GM12878 (cell line): ENCODE data around the gene RANBP3. TPM values are rescaled to one million over a fixed set of nuclear protein-coding genes. Genes with fewer than 3 reads are reported as not detected.

Experiments
- ATAC-seq: fragments of 200-7000 bp; cut with Tn5 transposase; 3 replicates; pipeline ENCODE4 v1.9.1; 2020; ENCODE audit warnings: mild to moderate bottlenecking, moderate library complexity
- BruUV-seq: library from RNA; stranded (reverse); fragments of 400-500 nt; replicated peaks from 2 replicates; lab custom pipeline; 2021; lab: Mats Ljungman, UMichigan
- CTCF ChIA-PET: fragments of 300-600 bp; sonication (Branson Sonifier 250); formaldehyde crosslinking; extraction: SDS; loops from one replicate; lab custom pipeline; 2021; ENCODE audit warnings: inconsistent platforms; lab: Yijun Ruan, JAX
- POLR2A ChIA-PET: fragments of 350-600 bp; formaldehyde crosslinking; extraction: SDS; loops from one replicate; lab custom pipeline; 2021; ENCODE audit warnings: inconsistent platforms; lab: Charles Lee
- RAD21 ChIA-PET: fragments of 300-600 bp; sonication (Branson Sonifier 250); formaldehyde crosslinking; loops from one replicate; lab custom pipeline; 2023; ENCODE audit warnings: antibody characterized with exemption; ENCODE audit not compliant: unreplicated experiment; lab: Charles Lee
- SMC1A ChIA-PET: fragments of 300-600 bp; sonication (Branson Sonifier 250); formaldehyde crosslinking; loops from one replicate; lab custom pipeline; 2023; ENCODE audit not compliant: unreplicated experiment, uncharacterized antibody; lab: Charles Lee
- DNase-seq: peaks from one replicate; pipeline ENCODE4 v3.0.0-alpha.2; 2011; ENCODE audit warnings: low read depth, low spot score
- FAIRE-seq: peaks from 3 replicates; lab custom pipeline; 2011; peaks lifted over from hg19 to GRCh38; lab: Jason Lieb, UNC
- H2AFZ ChIP-seq: 2 replicates; pipeline ENCODE4 v1.6.0; 2011; ENCODE audit warnings: low read depth, low read length, control low read depth; ENCODE audit not compliant: control insufficient read depth
- H3K27ac ChIP-seq: 2 replicates; pipeline ENCODE4 v1.5.1; 2011; ENCODE audit warnings: control low read depth; ENCODE audit not compliant: control insufficient read depth, insufficient read depth
- H3K27me3 ChIP-seq, 2 experiments: replicated peaks in 1 of 2; 2 replicates each; pipeline versions ENCODE4 v1.6.0 to v1.6.1; 2011; ENCODE audit warnings: low read length in 1 of 2; ENCODE audit not compliant: control insufficient read depth in 2 of 2, insufficient read depth in 2 of 2
- H3K36me3 ChIP-seq, 2 experiments: 2 replicates each; pipeline ENCODE4 v1.5.1; 2011; ENCODE audit warnings: low read length in 1 of 2; ENCODE audit not compliant: control insufficient read depth in 2 of 2, insufficient read depth in 2 of 2
- H3K4me1 ChIP-seq: 2 replicates; pipeline ENCODE4 v1.6.1; 2011; ENCODE audit warnings: mild to moderate bottlenecking, low read length, moderate library complexity, mixed read lengths; ENCODE audit not compliant: control insufficient read depth, insufficient read depth
- H3K4me2 ChIP-seq: 2 replicates; pipeline ENCODE4 v1.6.0; 2011; ENCODE audit warnings: control low read depth; ENCODE audit not compliant: control insufficient read depth, insufficient read depth
- H3K4me3 ChIP-seq: fragments of 200-600 bp; sonication (generic); 2 replicates; pipeline ENCODE4 v1.5.1; 2016
- H3K79me2 ChIP-seq: 2 replicates; pipeline ENCODE4 v1.6.0; 2011; ENCODE audit warnings: low read length; ENCODE audit not compliant: control insufficient read depth, insufficient read depth
- H3K9ac ChIP-seq: 2 replicates; pipeline ENCODE4 v1.8.0; 2011; ENCODE audit warnings: low read length, control low read depth, mixed read lengths; ENCODE audit not compliant: control insufficient read depth, insufficient read depth
- H3K9me3 ChIP-seq: replicated peaks from 3 replicates; pipeline ENCODE4 v1.5.1; 2011; ENCODE audit warnings: mild to moderate bottlenecking, low read length; ENCODE audit not compliant: control insufficient read depth, insufficient read depth
- H4K20me1 ChIP-seq: 2 replicates; pipeline ENCODE4 v1.6.0; 2011; ENCODE audit not compliant: control insufficient read depth, insufficient read depth
- BMI1 ChIP-seq: fragments of 450-650 bp; IDR thresholded peaks from 2 replicates; pipeline ENCODE4 v1.6.1; 2016; ENCODE audit warnings: mild to moderate bottlenecking, moderate library complexity, borderline replicate concordance
- DPF2 ChIP-seq: fragments of 450-650 bp; IDR thresholded peaks from 2 replicates; pipeline ENCODE4 v1.6.1; 2017; ENCODE audit warnings: mild to moderate bottlenecking
- EED ChIP-seq: sonication (generic); IDR thresholded peaks from 2 replicates; pipeline ENCODE4 v1.6.1; 2016; ENCODE audit warnings: antibody characterized with exemption, low read depth
- KLF5 ChIP-seq: fragments of 450-650 bp; IDR thresholded peaks from 2 replicates; pipeline ENCODE4 v1.6.1; 2014; ENCODE audit warnings: mild to moderate bottlenecking; ENCODE audit not compliant: partially characterized antibody
- MEF2B ChIP-seq: fragments of 450-650 bp; IDR thresholded peaks from 2 replicates; pipeline ENCODE4 v1.6.1; 2018; ENCODE audit warnings: mild to moderate bottlenecking, moderate library complexity; ENCODE audit not compliant: partially characterized antibody, poor library complexity, severe bottlenecking
- MTA2 ChIP-seq: fragments of 450-650 bp; IDR thresholded peaks from 2 replicates; pipeline ENCODE4 v1.6.1; 2016; ENCODE audit warnings: low read depth, mild to moderate bottlenecking, moderate library complexity
- NR2F1 ChIP-seq: fragments of 450-650 bp; conservative IDR thresholded peaks from 2 replicates; pipeline ENCODE4 v1.6.1; 2017; ENCODE audit warnings: mild to moderate bottlenecking
- RAD21 ChIP-seq: IDR thresholded peaks from 2 replicates; pipeline ENCODE4 v1.6.1; 2011; ENCODE audit warnings: mild to moderate bottlenecking, low read depth, low read length, moderate library complexity; ENCODE audit not compliant: insufficient read depth
- SP1 ChIP-seq: IDR thresholded peaks from one replicate; pipeline ENCODE4 v1.6.1; 2011; ENCODE audit warnings: low read depth, low read length
- ZNF274 ChIP-seq: IDR thresholded peaks from one replicate; pipeline ENCODE4 v1.8.0; 2011; ENCODE audit not compliant: insufficient read length, insufficient read depth
- WGBS: methylation state at CpG from one replicate; pipeline ENCODE4 v1.1.6; 2016; ENCODE audit warnings: low lambda C conversion rate; ENCODE audit not compliant: insufficient replicate concordance, insufficient coverage; ENCODE audit errors: missing lambda C conversion rate; 5-methylcytosine and 5-hydroxymethylcytosine counted together
- in situ Hi-C: fragments of 300-500 bp; cut with MboI; formaldehyde crosslinking; loops from 9 replicates; pipeline ENCODE4 v1.14.3; 2018; ENCODE audit warnings: mixed read lengths
- intact Hi-C: fragments of 100-400 bp; cut with micrococcal nuclease; formaldehyde crosslinking; loops from one replicate; pipeline ENCODE4 v1.14.2; 2022; ENCODE audit not compliant: unreplicated experiment
- polyA plus RNA-seq, 11 experiments: library from polyadenylated mRNA; depleted of rRNA in 4 of 11; unstranded in 6 of 11; stranded (reverse) in 5 of 11; fragments of >200 nt; fragmentation: Nextera tagmentation in 4 of 11; fragmentation: Illumina TruSeq in 1 of 11; extraction: Ambion mirVana in 4 of 11; extraction: Trizol in 1 of 11; gene quantifications; 1 replicate in 1 of 11; 2 replicates in 10 of 11; pipeline versions ENCODE4 v1.2.1 to v1.2.3, GENCODE V29; 2011 to 2016; ENCODE audit warnings: inconsistent platforms in 2 of 11, missing spikeins in 2 of 11, low read depth in 1 of 11
- total RNA-seq, 4 experiments: library from RNA; depleted of rRNA in 3 of 4; stranded (reverse); fragments of >200 nt in 3 of 4; fragmentation: Illumina TruSeq in 1 of 4; extraction: Trizol in 1 of 4; gene quantifications; 2 replicates each; pipeline versions ENCODE4 v1.2.1 to v1.2.3, GENCODE V29; 2013 to 2021
- TF ChIP-seq, protein P1 (sequence below): IDR thresholded peaks from 2 replicates; pipeline ENCODE4 v1.6.1; 2011; ENCODE audit warnings: borderline replicate concordance, low read depth, mild to moderate bottlenecking, moderate library complexity, mixed read lengths, low read length; ENCODE audit not compliant: insufficient read depth; ENCODE audit errors: extremely low read length

RANBP3 gene
- total and polyA plus RNA-seq, 10 of the 15 experiments (the other 5 are each of a cell fraction or from before 2014, with no cell fraction given): 1.1 to 81.6 (median 60.0) TPM

DNA sequence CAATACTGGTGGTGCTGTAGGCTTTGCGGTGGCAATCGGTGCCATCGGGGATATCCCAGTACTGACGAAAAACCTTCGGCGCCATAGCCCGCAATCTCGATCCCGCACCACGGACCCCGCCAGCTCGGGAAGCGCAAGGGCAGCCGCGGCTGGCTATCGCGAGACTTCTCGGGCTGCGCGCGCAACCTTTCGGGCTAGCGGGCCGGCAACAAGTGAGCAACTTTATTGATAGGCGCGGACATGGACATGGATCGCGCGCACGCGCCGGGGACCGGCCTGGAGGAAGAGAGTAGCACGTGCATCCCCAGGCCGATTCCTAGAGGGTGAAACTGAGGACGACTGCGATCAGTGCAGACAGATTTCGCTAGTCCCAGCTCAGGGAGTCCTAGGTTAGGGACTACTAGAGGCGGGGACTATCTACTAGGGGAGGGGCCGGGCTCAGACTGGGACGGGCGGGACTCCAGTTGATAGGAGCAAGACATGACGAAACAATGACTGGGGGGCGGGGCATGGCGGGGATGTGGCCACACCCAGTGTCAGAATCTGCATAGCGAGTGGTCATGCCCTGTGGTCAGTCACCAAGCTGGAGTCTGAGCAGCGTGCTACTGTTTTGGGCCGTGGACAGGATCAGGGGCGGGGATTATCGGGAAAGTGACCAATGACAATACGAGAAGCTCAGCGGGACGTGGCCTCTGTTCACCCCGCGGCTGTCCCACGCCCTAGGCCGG, 74.2 kb downstream of the RANBP3 start, which contains the start of gene NDUFA11 (continued):
- TF ChIP-seq SP1 (peak; percentile 37), RAD21 (no peak), MEF2B (no peak), KLF5 (peak; percentile 78), BMI1 (no peak), DPF2 (0 out of 2 replicates have a peak, but pooled peaks have one; percentile 62), MTA2 (no peak)
- TF ChIP-seq, protein P1, sequence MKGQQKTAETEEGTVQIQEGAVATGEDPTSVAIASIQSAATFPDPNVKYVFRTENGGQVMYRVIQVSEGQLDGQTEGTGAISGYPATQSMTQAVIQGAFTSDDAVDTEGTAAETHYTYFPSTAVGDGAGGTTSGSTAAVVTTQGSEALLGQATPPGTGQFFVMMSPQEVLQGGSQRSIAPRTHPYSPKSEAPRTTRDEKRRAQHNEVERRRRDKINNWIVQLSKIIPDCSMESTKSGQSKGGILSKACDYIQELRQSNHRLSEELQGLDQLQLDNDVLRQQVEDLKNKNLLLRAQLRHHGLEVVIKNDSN: no peak

DNA sequence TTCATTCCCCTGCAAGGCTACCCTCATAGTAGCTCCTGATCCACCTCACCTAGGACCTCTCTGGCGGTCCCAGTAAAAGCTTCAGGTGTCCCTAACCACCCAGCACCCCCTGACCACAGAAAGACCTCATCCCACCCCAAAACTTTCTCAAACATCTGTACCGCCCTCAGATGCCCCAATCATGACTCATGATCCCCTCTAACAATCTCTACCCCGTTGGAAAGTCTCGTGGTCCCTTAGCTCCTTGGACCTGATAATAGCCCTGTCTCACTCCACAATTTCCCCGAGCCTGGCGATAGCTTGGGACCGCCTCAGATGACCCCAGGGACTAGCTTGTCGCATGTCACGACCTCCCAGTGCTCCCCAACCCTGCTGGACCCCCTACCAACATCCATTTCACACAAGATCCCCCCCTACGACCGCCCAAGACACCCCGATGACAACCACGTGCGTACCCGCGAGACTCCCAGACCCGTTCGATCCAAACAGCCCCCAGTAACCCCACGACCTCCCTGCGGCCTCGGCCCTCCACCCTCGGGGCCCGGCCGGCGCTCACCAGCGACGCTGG, 74.8 kb downstream of the RANBP3 start:
- FAIRE-seq (no peak), DNase-seq (no peak), ATAC-seq (no peak)
- intact Hi-C loops (no loop called here), in situ Hi-C loops (no loop called here)
- Histone ChIP-seq H3K4me1 (peaks cover 9% of the 10 kb centered on the region), H3K27me3 (no peaks in the 10 kb centered on the region), H3K27ac (peak overlapping the region; percentile 88), H3K4me3 (peak overlapping the region; percentile 95), H4K20me1 (peaks cover 4% of the 10 kb centered on the region; the same call in 1 of the 2 replicates), H3K79me2 (peaks cover 33% of the 10 kb centered on the region), H3K9ac (peak overlapping the region; percentile 100), H3K4me2 (peak overlapping the region; percentile 89), H2AFZ (peak overlapping the region; percentile 100), H3K9me3 (no peaks in the 10 kb centered on the region), H3K36me3 (peaks cover 0 to 5% of the 10 kb centered on the region in 2 experiments; a peak in 2 of 4 replicates)
- 0 out of 2 replicates have a peak, but pooled peaks have one; percentile 88 for TF ChIP-seq NR2F1
- 0 out of 2 replicates have a peak, but pooled peaks have one; percentile 8 for TF ChIP-seq EED
- no peak for TF ChIP-seq ZNF274
- BruUV-seq: TSS peak; percentile 67
- ChIA-PET SMC1A (interaction anchor here (1.2 to 2.6 kb wide), 3 partner anchors 72 to 120 kb away, joined by 3 to 13 read pairs (median 8); partner anchors contain the start of gene NRTN), CTCF (interaction anchor here (0.6 to 3.1 kb wide), 9 partner anchors 10 to 119 kb away, joined by 3 to 17 read pairs (median 5); partner anchors contain the start of gene RANBP3), POLR2A (interaction anchor here (0.6 to 2.2 kb wide), 6 partner anchors 10 to 802 kb away, joined by 3 to 7 read pairs (median 4); partner anchors contain the start of gene ALKBH7), RAD21 (interaction anchor here (2.5 kb wide), 1 partner anchor 99 kb away, joined by 15 read pairs; the partner anchor contains the start of gene NRTN)
- under 1% methylated on average over 27 of the region's 27 CpGs for WGBS
